Heart left ventricle (tissue), 16 donors: Measurements from ENCODE around the gene SPATA33. TPM values are rescaled to one million over a fixed set of nuclear protein-coding genes. Genes with fewer than 3 reads are reported as not detected.

Source experiments
- ATAC-seq, 4 donors: fragments of 200-7000 bp; cut with Tn5 transposase; one replicate each; pipeline ENCODE4 v1.9.1; 2020 to 2022; ENCODE audit warnings: moderate library complexity in 4 of 4, mild to moderate bottlenecking in 3 of 4, moderate number of reproducible peaks in 1 of 4
- DNase-seq, 5 donors: peaks; one replicate each; pipeline ENCODE4 v3.0.0-alpha.2; 2020
- H3K27ac ChIP-seq, 12 donors: fragments of 200-600 bp; sonication (generic) in 4 of 12; one replicate each; pipeline versions ENCODE4 v1.5.0 to v1.8.0; 2016 to 2022; ENCODE audit warnings: mild to moderate bottlenecking in 2 of 12
- H3K27me3 ChIP-seq, 9 donors: fragments of 200-600 bp; sonication (generic) in 2 of 9; one replicate each; pipeline versions ENCODE4 v1.5.1 to v1.8.0; 2016 to 2022; ENCODE audit warnings: mild to moderate bottlenecking in 3 of 9
- H3K36me3 ChIP-seq, 9 donors: fragments of 200-600 bp; sonication (generic) in 2 of 9; one replicate each; pipeline versions ENCODE4 v1.5.0 to v1.8.0; 2018 to 2022; ENCODE audit warnings: mild to moderate bottlenecking in 2 of 9
- H3K4me1 ChIP-seq, 12 donors: fragments of 200-600 bp; sonication (generic) in 4 of 12; one replicate each; pipeline versions ENCODE4 v1.5.0 to v1.8.0; 2016 to 2022; ENCODE audit warnings: mild to moderate bottlenecking in 3 of 12
- H3K4me3 ChIP-seq, 12 donors: fragments of 200-600 bp; sonication (generic) in 4 of 12; one replicate each; pipeline versions ENCODE4 v1.5.0 to v1.8.0; 2017 to 2022; ENCODE audit warnings: mild to moderate bottlenecking in 9 of 12, moderate library complexity in 4 of 12
- H3K9me3 ChIP-seq, 12 donors: fragments of 200-600 bp; sonication (generic) in 4 of 12; one replicate each; pipeline versions ENCODE4 v1.5.0 to v1.8.0; 2016 to 2022; ENCODE audit warnings: mild to moderate bottlenecking in 1 of 12
- CTCF ChIP-seq, 12 donors: fragments of 200-600 bp; sonication (generic) in 4 of 12; IDR thresholded peaks; one replicate each; pipeline versions ENCODE4 v1.5.0 to v1.8.0; 2018 to 2022; ENCODE audit warnings: antibody characterized with exemption in 12 of 12, mild to moderate bottlenecking in 5 of 12
- POLR2A ChIP-seq, 2 donors: fragments of 450-650 bp; IDR thresholded peaks; one replicate each; pipeline ENCODE4 v1.6.1; 2017; ENCODE audit warnings: antibody characterized with exemption in 2 of 2, mild to moderate bottlenecking in 2 of 2, moderate library complexity in 2 of 2
- WGBS, 4 donors: extraction: QIAGEN DNeasy Blood & Tissue Kit in 2 of 4; methylation state at CpG; one replicate each; pipeline versions ENCODE4 v1.1.5 to v1.1.7; 2013 to 2018; 5-methylcytosine and 5-hydroxymethylcytosine counted together
- intact Hi-C, 10 donors: fragments of 100-400 bp; cut with DNase I; formaldehyde crosslinking; loops; one replicate each; pipeline versions ENCODE4 v1.11.1 to v1.14.2; 2022
- polyA plus RNA-seq, 2 donors: library from polyadenylated mRNA; stranded (reverse); fragments of 200-250 nt; gene quantifications; one replicate each; pipeline ENCODE4 v1.2.3, GENCODE V29; 2013
- total RNA-seq, 9 donors: library from RNA; depleted of rRNA in 2 of 9; stranded (reverse); fragments of >200 nt in 2 of 9; fragmentation: NEBNext Ultra II Directional in 3 of 9; extraction: Animal tissue kit (Norgen Biotek cat#: 25700) in 3 of 9; gene quantifications; one replicate each; pipeline versions ENCODE4 v1.1.0 to v1.2.4, GENCODE V29; 2016 to 2023
- donor health status: ischemic (EF 13 %, LVEDD 7.1; RV severe dilation, severe dysfunction).
- donor health status: healthy with polysubstance abuse.
- donor health status: DM: no; HTN: yes; CAD: no.
- donor health status: DM: no; HTN: no; CAD: no.
- donor health status: ischemic (EF 25% LVEDD 6.9; RV normal size, moderate dysfunction).
- donor health status: ischemic (EF 25% LVEDD 5.7; RV mildly dilated, moderate dysfunction).
- donor health status: healthy.
- donor health status: DM: yes; HTN: yes; CAD: no.
- donor health status: ischemic (EF 35%, LVEDD 5.7; RV mildly dilated, moderate dysfunction).
- donor health status: nonischemic (EF 11% LVEDD 7.7; RV severe dilation, severe dysfunction).
- donor health status: DM: yes; HTN: yes; CAD: no.
- donor health status: PGD.
- donor health status: ischemic (EF 29% LVEDD 5.4; RV normal size, mild dysfunction).
- donor health status: nonischemic (EF 23%, LVEDD 6.1; RV moderate dilation, normal function).

Gene SPATA33
- total and polyA plus RNA-seq, 11 donors: 0.94 to 5.1 (median 3.0) TPM

- ATAC-seq (peak; percentile 76 to 93 (median 80)), DNase-seq (peak; percentile 99)
- TF ChIP-seq POLR2A (IDR thresholded peaks at IDR 0.05): peak in 1 of 2 donors; percentile 43
- peak; percentile 55 to 84 (median 64) for TF ChIP-seq CTCF (IDR thresholded peaks at IDR 0.05)
- Histone ChIP-seq H3K27me3 (no peaks in the 10 kb centered on the region), H3K27ac (peak overlapping the region in 11 of 12 donors; percentile 26 to 89 (median 74)), H3K4me3 (peak overlapping the region in 11 of 12 donors; percentile 52 to 89 (median 70)), H3K4me1 (peaks cover 6 to 27% (median 21%) of the 10 kb centered on the region in 12 donors), H3K36me3 (peaks cover 0 to 19% (median 1%) of the 10 kb centered on the region in 9 donors), H3K9me3 (no peaks in the 10 kb centered on the region)
- intact Hi-C loops: loop anchor here in 7 of 10 donors (2.0 to 10.0 kb wide), 9 partner anchors 21 to 172 kb away; partner anchors contain the start of genes VPS9D1 (in 2 of the 7), ZNF276 (in 2 of the 7), CHMP1A (in 1 of the 7) and SPATA33 (in 1 of the 7)
- 0 to 2% (median 1%) methylated on average over 13 to 30 of the region's 30 CpGs for WGBS, 4 donors
Observed at GRCh38 chr16:89700100-89700648, 42.5 kb downstream of the SPATA33 start.

GRCh38 chr16:89700649-89701424 lies 43.2 kb downstream of the SPATA33 start:
- peaks cover 0 to 13% (median 0%) of the 10 kb centered on the region in 9 donors for H3K36me3 ChIP-seq
- WGBS, 4 donors: 2 to 4% (median 3%) methylated on average over 15 to 78 of the region's 78 CpGs
- peak overlapping the region in 11 of 12 donors; percentile 26 to 89 (median 74) for H3K27ac ChIP-seq
- peak in 3 of 5 donors; percentile 33 to 73 (median 52) for DNase-seq
- peak in 2 of 4 donors; percentile 1 to 21 for ATAC-seq
- no peaks in the 10 kb centered on the region for H3K27me3 ChIP-seq
- TF ChIP-seq POLR2A (IDR thresholded peaks at IDR 0.05) (no peak), CTCF (IDR thresholded peaks at IDR 0.05) (peak in 1 of 12 donors; percentile 16)
- H3K4me3 ChIP-seq: peak overlapping the region; percentile 52 to 89 (median 70)
- intact Hi-C loops: loop anchor here in 7 of 10 donors (2.0 to 10.0 kb wide), 9 partner anchors 20 to 171 kb away; partner anchors contain the start of genes VPS9D1 (in 2 of the 7), ZNF276 (in 2 of the 7), CHMP1A (in 1 of the 7) and SPATA33 (in 1 of the 7)
- H3K4me1 ChIP-seq: peaks cover 6 to 29% (median 21%) of the 10 kb centered on the region in 12 donors
- H3K9me3 ChIP-seq: no peaks in the 10 kb centered on the region

GRCh38 chr16:89701425-89702406 lies 44.1 kb downstream of the SPATA33 start, which contains the start of gene SPATA2L:
TSS of gene SPATA2L (minus strand) at chr16:89701705. CDS start at chr16:89701232, 473 bp downstream.
- peak within 1 kb of the TSS; percentile 52 to 89 (median 70) for H3K4me3 ChIP-seq
- H3K27me3 ChIP-seq: no peaks in the 10 kb centered on the region
- ATAC-seq (peak; percentile 60 to 78 (median 69)), DNase-seq (peak; percentile 82 to 95 (median 90))
- 1 to 5% (median 3%) methylated on average over 41 to 97 of the region's 97 CpGs for WGBS, 4 donors
- H3K27ac ChIP-seq: peak within 1 kb of the TSS in 11 of 12 donors; percentile 26 to 89 (median 74)
- peaks cover 6 to 33% (median 23%) of the 10 kb centered on the region in 12 donors for H3K4me1 ChIP-seq
- TF ChIP-seq POLR2A (IDR thresholded peaks at IDR 0.05): peak; percentile 52 to 83
- TF ChIP-seq CTCF (IDR thresholded peaks at IDR 0.05): peak in 6 of 12 donors; percentile 13 to 43 (median 26)
- H3K36me3 ChIP-seq: peaks cover 0 to 10% (median 0%) of the 10 kb centered on the region in 9 donors
- H3K9me3 ChIP-seq: no peaks in the 10 kb centered on the region
- intact Hi-C loops: loop anchor here in 7 of 10 donors (2.0 to 10.0 kb wide), 9 partner anchors 19 to 171 kb away; partner anchors contain the start of genes VPS9D1 (in 2 of the 7), ZNF276 (in 2 of the 7), CHMP1A (in 1 of the 7) and SPATA33 (in 1 of the 7)
